ENCODE data around the gene CENPT. TPM values are rescaled to one million over a fixed set of nuclear protein-coding genes. Genes with fewer than 3 reads are reported as not detected.

Gene CENPT
- total and polyA plus RNA-seq, 2 of the 13 experiments (the other 11 are each of a cell fraction or from before 2014, with no cell fraction given), result 40.9 to 43.3 TPM

DNA sequence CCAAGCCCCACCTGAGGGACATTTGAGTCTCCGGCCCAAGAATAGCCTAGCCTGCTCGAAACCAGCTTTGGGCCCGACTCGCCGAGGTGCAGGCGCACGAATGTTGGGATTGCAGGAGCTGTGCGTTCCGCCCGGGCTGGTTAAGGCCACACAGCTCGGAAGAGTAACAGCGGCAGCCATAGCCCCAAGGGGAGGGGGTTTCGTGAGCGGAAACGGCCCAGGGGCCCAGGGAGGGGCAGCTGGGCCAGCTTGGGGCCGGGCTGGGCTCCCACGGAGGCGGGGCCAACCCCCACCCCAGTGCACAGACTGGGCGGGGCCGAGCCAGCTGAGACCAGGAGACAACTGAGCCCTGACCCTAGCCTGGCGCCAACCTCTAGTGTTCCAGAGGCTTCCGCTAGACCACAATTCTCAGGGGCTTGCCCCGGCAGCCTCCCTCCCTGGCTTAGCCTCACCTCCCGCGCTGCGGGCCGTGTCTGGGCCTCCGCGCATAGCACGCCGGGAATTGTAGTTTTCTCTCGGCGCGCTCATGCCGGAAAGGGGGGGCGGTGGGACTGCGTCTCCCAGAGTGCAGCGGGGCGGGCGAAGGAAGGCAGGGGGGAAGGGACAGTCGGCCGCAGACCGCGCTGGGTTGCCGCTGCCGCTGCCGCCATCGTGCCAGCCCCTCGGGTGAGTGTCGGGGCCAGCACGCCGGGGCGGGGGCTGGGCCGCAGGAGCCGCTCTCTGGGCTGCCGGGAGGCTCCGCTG lies 1.0 kb downstream of the CENPT start, which contains the start of gene NUTF2 (continued):
- no peak for TF ChIP-seq CHCHD3 (CRISPR knock-in tag; IDR thresholded peaks at IDR 0.05)
- TF ChIP-seq ZNF670 (CRISPR knock-in tag; IDR thresholded peaks at IDR 0.05; ENCODE audit: borderline replicate concordance), result peak; percentile 72; the same call in 1 of the 2 replicates
- no peak for TF ChIP-seq MAFG (CRISPR knock-in tag; IDR thresholded peaks at IDR 0.05)
- TF ChIP-seq, protein P1, sequence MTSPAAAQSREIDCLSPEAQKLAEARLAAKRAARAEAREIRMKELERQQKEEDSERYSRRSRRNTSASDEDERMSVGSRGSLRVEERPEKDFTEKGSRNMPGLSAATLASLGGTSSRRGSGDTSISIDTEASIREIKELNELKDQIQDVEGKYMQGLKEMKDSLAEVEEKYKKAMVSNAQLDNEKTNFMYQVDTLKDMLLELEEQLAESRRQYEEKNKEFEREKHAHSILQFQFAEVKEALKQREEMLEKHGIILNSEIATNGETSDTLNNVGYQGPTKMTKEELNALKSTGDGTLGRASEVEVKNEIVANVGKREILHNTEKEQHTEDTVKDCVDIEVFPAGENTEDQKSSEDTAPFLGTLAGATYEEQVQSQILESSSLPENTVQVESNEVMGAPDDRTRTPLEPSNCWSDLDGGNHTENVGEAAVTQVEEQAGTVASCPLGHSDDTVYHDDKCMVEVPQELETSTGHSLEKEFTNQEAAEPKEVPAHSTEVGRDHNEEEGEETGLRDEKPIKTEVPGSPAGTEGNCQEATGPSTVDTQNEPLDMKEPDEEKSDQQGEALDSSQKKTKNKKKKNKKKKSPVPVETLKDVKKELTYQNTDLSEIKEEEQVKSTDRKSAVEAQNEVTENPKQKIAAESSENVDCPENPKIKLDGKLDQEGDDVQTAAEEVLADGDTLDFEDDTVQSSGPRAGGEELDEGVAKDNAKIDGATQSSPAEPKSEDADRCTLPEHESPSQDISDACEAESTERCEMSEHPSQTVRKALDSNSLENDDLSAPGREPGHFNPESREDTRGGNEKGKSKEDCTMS (CRISPR knock-in tag; conservative IDR thresholded peaks at IDR 0.05), result no peak
- TF ChIP-seq, protein P2, sequence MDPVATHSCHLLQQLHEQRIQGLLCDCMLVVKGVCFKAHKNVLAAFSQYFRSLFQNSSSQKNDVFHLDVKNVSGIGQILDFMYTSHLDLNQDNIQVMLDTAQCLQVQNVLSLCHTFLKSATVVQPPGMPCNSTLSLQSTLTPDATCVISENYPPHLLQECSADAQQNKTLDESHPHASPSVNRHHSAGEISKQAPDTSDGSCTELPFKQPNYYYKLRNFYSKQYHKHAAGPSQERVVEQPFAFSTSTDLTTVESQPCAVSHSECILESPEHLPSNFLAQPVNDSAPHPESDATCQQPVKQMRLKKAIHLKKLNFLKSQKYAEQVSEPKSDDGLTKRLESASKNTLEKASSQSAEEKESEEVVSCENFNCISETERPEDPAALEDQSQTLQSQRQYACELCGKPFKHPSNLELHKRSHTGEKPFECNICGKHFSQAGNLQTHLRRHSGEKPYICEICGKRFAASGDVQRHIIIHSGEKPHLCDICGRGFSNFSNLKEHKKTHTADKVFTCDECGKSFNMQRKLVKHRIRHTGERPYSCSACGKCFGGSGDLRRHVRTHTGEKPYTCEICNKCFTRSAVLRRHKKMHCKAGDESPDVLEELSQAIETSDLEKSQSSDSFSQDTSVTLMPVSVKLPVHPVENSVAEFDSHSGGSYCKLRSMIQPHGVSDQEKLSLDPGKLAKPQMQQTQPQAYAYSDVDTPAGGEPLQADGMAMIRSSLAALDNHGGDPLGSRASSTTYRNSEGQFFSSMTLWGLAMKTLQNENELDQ (CRISPR knock-in tag; IDR thresholded peaks at IDR 0.05; ENCODE audit: borderline replicate concordance), result no peak
- TF ChIP-seq ARID2 (CRISPR knock-in tag; IDR thresholded peaks at IDR 0.05; ENCODE audit: borderline replicate concordance), result no peak
- TF ChIP-seq, protein P3, sequence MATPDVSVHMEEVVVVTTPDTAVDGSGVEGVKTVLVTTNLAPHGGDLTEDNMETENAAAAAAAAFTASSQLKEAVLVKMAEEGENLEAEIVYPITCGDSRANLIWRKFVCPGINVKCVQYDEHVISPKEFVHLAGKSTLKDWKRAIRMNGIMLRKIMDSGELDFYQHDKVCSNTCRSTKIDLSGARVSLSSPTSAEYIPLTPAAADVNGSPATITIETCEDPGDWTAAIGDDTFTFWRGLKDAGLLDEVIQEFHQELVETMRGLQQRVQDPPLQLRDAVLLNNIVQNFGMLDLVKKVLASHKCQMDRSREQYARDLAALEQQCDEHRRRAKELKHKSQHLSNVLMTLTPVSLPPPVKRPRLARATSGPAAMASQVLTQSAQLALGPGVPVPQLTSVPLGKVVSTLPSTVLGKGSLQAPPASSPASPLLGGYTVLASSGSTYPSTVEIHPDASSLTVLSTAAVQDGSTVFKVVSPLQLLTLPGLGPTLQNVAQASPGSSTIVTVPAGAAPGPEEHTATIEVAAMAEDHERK (CRISPR knock-in tag; IDR thresholded peaks at IDR 0.05; ENCODE audit: low read depth), result peak; percentile 84
- TF ChIP-seq, protein P4, sequence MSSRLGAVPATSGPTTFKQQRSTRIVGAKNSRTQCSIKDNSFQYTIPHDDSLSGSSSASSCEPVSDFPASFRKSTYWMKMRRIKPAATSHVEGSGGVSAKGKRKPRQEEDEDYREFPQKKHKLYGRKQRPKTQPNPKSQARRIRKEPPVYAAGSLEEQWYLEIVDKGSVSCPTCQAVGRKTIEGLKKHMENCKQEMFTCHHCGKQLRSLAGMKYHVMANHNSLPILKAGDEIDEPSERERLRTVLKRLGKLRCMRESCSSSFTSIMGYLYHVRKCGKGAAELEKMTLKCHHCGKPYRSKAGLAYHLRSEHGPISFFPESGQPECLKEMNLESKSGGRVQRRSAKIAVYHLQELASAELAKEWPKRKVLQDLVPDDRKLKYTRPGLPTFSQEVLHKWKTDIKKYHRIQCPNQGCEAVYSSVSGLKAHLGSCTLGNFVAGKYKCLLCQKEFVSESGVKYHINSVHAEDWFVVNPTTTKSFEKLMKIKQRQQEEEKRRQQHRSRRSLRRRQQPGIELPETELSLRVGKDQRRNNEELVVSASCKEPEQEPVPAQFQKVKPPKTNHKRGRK (CRISPR knock-in tag; IDR thresholded peaks at IDR 0.05), result no peak
- TF ChIP-seq FOXA3 (CRISPR knock-in tag; IDR thresholded peaks at IDR 0.05), result peak; percentile 59
- peak in 1 of 2 experiments; percentile 75; a peak in 2 of 4 replicates for TF ChIP-seq POLR2A (IDR thresholded peaks at IDR 0.05; ENCODE audit: insufficient read depth in 1 of 2, low read depth in 2 of 2, low read length in 2 of 2)
- peak; percentile 77 for TF ChIP-seq SALL2 (CRISPR knock-in tag; IDR thresholded peaks at IDR 0.05)
- peak; percentile 96 for TF ChIP-seq NR2C2 (CRISPR knock-in tag; IDR thresholded peaks at IDR 0.05; ENCODE audit: borderline replicate concordance)
- TF ChIP-seq MED8 (CRISPR knock-in tag; IDR thresholded peaks at IDR 0.05; ENCODE audit: insufficient replicate concordance), result peak; percentile 40
- TF ChIP-seq FOXJ3 (CRISPR knock-in tag; IDR thresholded peaks at IDR 0.05; ENCODE audit: borderline replicate concordance), result peak; percentile 81; the same call in 1 of the 2 replicates
- TF ChIP-seq, protein P5, sequence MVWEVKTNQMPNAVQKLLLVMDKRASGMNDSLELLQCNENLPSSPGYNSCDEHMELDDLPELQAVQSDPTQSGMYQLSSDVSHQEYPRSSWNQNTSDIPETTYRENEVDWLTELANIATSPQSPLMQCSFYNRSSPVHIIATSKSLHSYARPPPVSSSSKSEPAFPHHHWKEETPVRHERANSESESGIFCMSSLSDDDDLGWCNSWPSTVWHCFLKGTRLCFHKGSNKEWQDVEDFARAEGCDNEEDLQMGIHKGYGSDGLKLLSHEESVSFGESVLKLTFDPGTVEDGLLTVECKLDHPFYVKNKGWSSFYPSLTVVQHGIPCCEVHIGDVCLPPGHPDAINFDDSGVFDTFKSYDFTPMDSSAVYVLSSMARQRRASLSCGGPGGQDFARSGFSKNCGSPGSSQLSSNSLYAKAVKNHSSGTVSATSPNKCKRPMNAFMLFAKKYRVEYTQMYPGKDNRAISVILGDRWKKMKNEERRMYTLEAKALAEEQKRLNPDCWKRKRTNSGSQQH (CRISPR knock-in tag; IDR thresholded peaks at IDR 0.05; ENCODE audit: low read depth), result no peak
- TF ChIP-seq, protein P6, sequence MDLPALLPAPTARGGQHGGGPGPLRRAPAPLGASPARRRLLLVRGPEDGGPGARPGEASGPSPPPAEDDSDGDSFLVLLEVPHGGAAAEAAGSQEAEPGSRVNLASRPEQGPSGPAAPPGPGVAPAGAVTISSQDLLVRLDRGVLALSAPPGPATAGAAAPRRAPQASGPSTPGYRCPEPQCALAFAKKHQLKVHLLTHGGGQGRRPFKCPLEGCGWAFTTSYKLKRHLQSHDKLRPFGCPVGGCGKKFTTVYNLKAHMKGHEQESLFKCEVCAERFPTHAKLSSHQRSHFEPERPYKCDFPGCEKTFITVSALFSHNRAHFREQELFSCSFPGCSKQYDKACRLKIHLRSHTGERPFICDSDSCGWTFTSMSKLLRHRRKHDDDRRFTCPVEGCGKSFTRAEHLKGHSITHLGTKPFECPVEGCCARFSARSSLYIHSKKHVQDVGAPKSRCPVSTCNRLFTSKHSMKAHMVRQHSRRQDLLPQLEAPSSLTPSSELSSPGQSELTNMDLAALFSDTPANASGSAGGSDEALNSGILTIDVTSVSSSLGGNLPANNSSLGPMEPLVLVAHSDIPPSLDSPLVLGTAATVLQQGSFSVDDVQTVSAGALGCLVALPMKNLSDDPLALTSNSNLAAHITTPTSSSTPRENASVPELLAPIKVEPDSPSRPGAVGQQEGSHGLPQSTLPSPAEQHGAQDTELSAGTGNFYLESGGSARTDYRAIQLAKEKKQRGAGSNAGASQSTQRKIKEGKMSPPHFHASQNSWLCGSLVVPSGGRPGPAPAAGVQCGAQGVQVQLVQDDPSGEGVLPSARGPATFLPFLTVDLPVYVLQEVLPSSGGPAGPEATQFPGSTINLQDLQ (CRISPR knock-in tag; IDR thresholded peaks at IDR 0.05), result no peak
